Activated T-cell treated with anti-CD3 and anti-CD28 coated beads, Interleukin-2, amount 50 U/mL, for 72 hours (primary cell): Measurements from ENCODE around the gene NCL. TPM values are rescaled to one million over a fixed set of nuclear protein-coding genes. Genes with fewer than 3 reads are reported as not detected.
A peak's percentile ranks its signal among the peaks of the same experiment; 100 is the strongest.
"Not testable (repeated sequence)": the region's sequence is repeated elsewhere in the genome, so short reads cannot be mapped to it uniquely, and the experiment has no call there.

ENCODE experiments used
- ATAC-seq, 2 donors: fragments of 150-1000 bp; cut with Tn5 transposase; replicated peaks in 1 of 2; 2 replicates each; pipeline ENCODE4 v1.10.0; 2021; ENCODE audit warnings: moderate library complexity in 2 of 2, mild to moderate bottlenecking in 1 of 2
- DNase-seq, 2 donors: peaks; one replicate each; pipeline ENCODE4 v3.0.0; 2021 to 2022; ENCODE audit warnings: mixed read lengths in 1 of 2
- H3K27ac Mint-ChIP-seq: one replicate; pipeline ENCODE4 v1.8.0; 2022; ENCODE audit warnings: mild to moderate bottlenecking, moderate library complexity, mixed read lengths
- H3K27me3 Mint-ChIP-seq: one replicate; pipeline ENCODE4 v1.8.0; 2022; ENCODE audit warnings: low read depth, mixed read lengths
- H3K36me3 Mint-ChIP-seq, 2 donors: one replicate each; pipeline ENCODE4 v1.8.0; 2022; ENCODE audit warnings: mixed read lengths in 2 of 2, mild to moderate bottlenecking in 1 of 2; ENCODE audit not compliant: insufficient read depth in 2 of 2
- H3K4me1 Mint-ChIP-seq: one replicate; pipeline ENCODE4 v1.8.0; 2022; ENCODE audit warnings: low read depth, mixed read lengths
- H3K4me3 Mint-ChIP-seq, 2 donors: one replicate each; pipeline ENCODE4 v1.8.0; 2022; ENCODE audit warnings: mild to moderate bottlenecking in 2 of 2, mixed read lengths in 2 of 2, moderate library complexity in 2 of 2
- H3K9me3 Mint-ChIP-seq, 2 donors: one replicate each; pipeline ENCODE4 v1.8.0; 2022; ENCODE audit warnings: mixed read lengths in 2 of 2
- total RNA-seq, 2 donors: library from RNA; stranded (reverse); gene quantifications; one replicate each; pipeline ENCODE4 v1.2.3, GENCODE V29; 2022

The NCL gene
- total RNA-seq, 2 donors from 2014 or later: 501 to 656 TPM

GRCh38 chr2:231408304-231408703 lies 56.0 kb downstream of the NCL start:
- H3K4me1 Mint-ChIP-seq: peaks cover 12% of the 10 kb centered on the region
- H3K27me3 Mint-ChIP-seq: peaks cover 24% of the 10 kb centered on the region
- H3K4me3 Mint-ChIP-seq, H3K9me3 Mint-ChIP-seq, DNase-seq, H3K27ac Mint-ChIP-seq, ATAC-seq: not testable (repeated sequence)
- peaks cover 3 to 10% of the 10 kb centered on the region in 2 donors for H3K36me3 Mint-ChIP-seq

- H3K9me3 Mint-ChIP-seq, ATAC-seq, H3K27ac Mint-ChIP-seq, H3K4me3 Mint-ChIP-seq, DNase-seq: not testable (repeated sequence)
- H3K27me3 Mint-ChIP-seq: peaks cover 21% of the 10 kb centered on the region
- H3K4me1 Mint-ChIP-seq: peaks cover 12% of the 10 kb centered on the region
- peaks cover 3 to 10% of the 10 kb centered on the region in 2 donors for H3K36me3 Mint-ChIP-seq
Measured at GRCh38 chr2:231407686-231408085, 56.6 kb downstream of the NCL start.

GRCh38 chr2:231405601-231406367 lies 58.5 kb downstream of the NCL start:
- not testable (repeated sequence) for H3K36me3 Mint-ChIP-seq, H3K9me3 Mint-ChIP-seq, H3K27ac Mint-ChIP-seq, ATAC-seq
- DNase-seq: peak in 1 of 2 donors; percentile 41
- Mint-ChIP-seq H3K4me3 (peak overlapping the region; percentile 58 to 65), H3K27me3 (peaks cover 10% of the 10 kb centered on the region), H3K4me1 (peaks cover 12% of the 10 kb centered on the region)

GRCh38 chr2:231404183-231404578 lies 60.1 kb downstream of the NCL start:
- H3K4me1 Mint-ChIP-seq: peaks cover 12% of the 10 kb centered on the region
- ATAC-seq, H3K27me3 Mint-ChIP-seq, H3K9me3 Mint-ChIP-seq, H3K27ac Mint-ChIP-seq, H3K4me3 Mint-ChIP-seq, DNase-seq, H3K36me3 Mint-ChIP-seq: not testable (repeated sequence)

Other genes starting within 250 kb of the NCL start
- gene B3GNT7, start 68.8 kb downstream of the NCL start, total RNA-seq: under 1 TPM; 0.34 to 0.76 TPM
- under 1 TPM in 1 of 2 donors, not detected in 1; 0.21 TPM for gene NMUR1, start 66.0 kb upstream of the NCL start, total RNA-seq
- gene TEX44, start 128.4 kb upstream of the NCL start, total RNA-seq: not detected
- 1,000 to 10,000 TPM; 1,057 to 1,154 TPM for gene PTMA, start 244.0 kb upstream of the NCL start, total RNA-seq